ENCODE results near the gene SNAP91.

The SNAP91 gene

DNA sequence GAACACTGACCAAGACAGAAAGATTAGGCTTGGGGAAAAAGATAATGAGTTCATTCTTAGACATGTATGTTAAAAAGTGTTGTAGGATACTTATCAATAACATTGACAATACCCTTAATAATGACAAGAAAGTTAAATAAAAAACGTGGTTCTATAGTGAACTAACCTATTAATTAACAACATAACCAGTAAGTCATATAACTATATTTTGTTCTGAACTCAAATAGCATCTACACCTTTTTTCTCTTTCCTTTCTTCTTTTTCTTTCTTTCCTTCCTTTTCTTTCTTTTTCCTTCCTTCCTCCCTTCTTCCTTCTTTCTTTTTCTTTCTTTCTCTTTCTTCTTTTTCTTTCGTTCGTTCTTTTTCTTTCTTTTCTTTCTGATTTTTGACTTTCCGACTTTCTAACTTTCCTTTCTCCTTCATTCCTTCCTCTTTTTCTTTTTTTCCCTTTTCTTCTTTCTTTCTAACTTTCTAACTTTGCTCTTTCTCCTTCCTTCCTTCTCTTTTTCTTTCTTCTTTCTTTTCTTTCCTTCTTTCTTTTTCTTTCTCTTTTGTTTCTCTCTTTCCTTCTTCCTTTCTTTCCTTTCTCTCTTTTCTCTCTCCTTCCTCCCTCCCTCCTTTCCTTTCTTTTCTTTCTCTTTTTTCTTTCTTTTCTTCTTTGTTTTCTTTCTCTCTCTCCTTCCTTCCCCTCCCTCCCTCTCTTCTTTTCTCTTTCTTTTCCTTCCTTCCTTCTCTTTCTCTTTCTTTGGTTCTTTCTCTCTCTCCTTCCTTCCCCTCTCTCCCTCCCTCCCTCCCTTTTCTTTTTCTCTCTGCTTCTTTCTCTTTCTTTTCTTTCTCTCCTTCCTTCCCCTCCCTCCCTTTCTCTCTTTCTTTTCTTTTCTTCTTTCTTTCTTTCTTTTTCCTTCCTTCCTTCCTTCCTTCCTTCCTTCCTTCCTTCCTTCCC lies 172.0 kb downstream of the SNAP91 start:
- DNase-seq, result no peak

DNA sequence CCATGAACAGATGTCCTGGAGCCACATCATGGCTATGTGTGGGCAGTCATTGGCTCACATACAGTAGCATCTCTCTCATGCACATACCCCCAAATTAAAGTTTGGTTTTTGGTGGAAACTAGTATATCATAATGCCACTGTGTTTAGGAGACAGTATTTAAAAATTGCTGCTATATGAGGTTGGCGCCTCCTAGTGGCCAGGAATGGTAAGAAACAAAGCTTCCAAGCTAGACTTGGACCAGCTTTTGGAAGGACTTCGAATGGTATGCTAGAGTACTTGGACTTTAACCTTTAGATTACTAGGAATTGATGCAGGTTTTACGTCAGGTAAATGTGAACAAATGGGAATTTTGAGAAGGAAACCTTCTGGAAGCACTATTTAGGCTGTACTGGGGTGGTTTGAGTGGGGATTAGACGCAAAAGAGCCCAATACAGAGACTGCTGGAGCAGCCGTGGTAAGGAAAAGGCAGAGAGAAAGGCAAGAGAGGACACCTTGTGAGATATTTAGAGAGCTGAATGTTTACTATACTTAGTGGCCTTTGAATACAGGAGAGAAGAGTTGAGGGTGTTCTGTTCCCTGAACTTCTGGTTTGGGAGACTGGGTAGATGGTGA lies 172.8 kb downstream of the SNAP91 start:
- peak; percentile 30 for DNase-seq

DNA sequence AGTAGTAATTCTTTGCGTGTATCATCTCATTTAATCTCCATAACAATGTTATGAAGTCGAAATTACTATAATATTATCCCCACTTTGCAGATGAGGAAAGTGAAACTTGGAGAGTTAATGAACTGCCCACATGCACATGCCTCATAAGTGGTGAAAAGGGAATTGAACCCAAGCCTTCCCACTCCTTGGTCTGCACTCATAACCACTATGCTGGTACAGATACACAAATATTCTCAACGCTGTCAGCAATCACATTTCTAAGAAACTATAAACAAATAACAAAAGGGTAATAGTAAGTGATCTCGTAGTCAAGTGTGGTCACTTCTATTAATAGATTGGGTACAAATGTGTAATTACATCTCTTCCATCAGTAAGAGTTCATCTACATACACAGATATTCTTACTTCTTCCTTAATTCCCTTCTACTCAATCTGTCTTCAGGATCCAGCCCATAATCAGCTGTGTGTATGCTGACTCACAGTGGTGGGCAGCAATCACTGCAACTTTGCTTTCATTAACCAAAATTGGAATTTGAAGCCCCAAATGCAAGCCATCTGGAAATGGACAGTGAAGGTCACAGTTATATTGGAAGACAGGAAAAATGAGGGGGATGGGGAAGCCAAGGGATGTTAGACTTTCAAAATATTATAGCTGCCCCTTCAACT lies 190.0 kb downstream of the SNAP91 start:
- no peak for DNase-seq

DNA sequence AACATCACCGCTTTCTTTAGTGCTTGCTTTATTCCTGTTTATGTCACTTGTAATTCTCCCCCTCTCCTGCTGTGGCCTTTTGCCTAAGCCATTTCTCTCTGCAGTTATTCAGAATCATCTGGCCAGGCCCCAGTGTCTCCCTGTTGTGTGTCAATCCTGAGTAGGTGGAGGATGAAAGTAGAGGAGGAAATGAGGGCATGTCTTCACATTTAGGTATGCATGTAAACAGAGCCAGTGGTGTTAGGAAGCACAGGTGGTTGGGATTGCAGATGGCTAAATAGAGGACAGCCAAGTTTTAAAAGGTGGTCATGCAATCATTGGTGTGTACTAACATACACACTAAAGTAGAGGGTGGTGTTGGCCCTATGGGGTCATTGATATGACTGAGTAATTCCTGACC lies 191.4 kb downstream of the SNAP91 start:
- no peak for DNase-seq

DNA sequence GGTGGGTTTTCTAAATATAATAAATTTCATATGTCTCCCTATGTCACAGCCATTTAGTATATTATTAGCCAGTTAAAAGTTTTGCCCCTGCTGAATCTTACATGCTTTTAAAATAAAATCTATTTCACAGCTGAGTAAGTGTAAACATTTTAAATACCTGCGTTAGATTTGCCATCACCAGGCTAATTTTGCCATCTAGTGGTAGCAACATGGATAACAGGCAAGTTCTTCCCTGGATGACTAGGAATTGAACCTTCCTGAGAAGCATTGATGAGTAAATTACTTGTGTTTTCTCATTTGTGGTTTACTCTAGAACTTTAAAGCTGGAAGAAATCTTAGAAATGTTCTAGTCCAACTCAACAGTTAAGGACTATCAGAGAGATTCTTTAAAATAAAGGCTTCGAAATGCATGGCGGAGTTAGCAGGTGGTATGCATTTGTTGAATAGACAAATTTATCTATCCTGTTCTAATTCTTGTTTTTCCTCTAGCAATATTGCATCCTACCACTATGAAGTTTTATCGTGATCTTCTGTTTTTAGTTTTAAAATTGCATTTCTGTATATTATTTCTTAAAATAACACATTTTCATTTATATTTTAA lies 193.9 kb downstream of the SNAP91 start:
- DNase-seq, result no peak

DNA sequence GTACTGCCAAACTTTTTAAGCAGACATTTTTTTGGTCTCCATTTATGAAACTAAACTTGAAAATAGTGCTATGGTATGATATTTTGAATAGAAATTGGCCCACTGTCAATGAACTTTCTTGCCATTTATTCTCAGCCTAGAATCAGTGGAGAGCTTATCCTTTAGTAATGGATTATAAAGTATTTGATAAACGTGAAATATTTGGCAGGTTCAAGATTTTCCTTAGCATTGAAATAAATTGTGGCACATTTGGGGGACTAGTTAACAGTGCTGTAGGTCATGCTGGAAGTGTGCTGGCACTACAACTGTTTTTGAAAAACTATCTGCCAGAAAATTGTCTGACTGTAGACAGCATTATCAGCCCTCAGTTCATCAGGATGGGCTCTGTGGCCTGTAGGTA lies 194.4 kb downstream of the SNAP91 start:
- no peak for DNase-seq

DNA sequence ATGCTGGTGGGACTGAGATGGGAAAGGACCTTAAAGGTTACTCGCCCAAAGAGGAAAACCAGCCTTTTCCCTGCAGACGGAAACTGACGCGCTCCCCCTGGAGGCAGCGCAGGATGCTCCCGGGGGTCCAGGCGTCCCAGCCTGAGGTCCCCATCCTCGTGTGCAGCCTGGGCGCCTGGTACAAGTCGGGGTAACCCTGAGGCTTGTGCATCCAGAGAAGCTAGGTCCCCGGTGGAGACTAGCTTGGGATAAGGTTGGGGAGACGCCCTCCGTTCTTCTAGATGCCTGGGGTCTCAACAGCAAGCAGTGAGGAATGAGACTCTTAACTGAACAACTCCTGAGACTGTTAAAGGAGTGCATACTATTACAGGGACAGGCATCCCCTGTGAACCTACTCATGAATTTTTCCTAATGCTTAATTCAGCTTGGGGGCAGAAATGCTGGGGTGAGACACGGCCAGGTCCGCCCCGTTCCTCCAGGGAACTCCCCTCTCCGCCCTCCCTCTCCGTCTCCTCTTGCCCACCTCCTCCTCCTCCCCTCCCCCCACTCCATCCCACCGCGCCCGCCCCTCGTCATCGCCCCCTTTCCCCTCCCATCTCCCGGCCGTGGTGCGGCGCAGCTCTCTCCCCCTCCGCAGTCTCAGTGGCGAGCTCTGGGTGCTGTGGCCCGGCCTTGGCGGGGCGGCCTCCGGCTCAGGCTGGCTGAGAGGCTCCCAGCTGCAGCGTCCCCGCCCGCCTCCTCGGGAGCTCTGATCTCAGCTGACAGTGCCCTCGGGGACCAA lies 196.8 kb downstream of the SNAP91 start, which contains the start of gene PRSS35:
Gene PRSS35 (plus strand): TSS at position 634 of the 781 bp plus-strand sequence. CDS start 10,908 bp downstream, outside the sequence.
- no peak for DNase-seq

DNA sequence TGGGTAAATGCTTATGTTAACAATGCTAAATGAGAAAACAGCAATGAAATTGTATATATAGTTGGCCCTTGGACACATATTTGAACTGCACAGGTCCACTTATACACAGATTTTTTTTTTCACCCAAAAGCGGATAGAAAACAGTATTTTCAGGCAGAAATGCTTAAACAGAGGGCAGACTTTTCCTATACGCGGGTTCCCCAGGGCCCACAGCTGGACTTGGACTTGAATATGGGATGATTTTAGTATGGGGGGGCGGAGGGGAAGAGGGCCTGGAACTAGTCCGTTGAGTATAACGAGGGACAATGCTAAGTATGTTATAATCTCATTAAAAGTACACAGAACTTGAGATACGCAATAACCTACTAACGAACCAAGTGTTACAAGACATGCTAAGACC lies 197.6 kb downstream of the SNAP91 start:
- no peak for DNase-seq

DNA sequence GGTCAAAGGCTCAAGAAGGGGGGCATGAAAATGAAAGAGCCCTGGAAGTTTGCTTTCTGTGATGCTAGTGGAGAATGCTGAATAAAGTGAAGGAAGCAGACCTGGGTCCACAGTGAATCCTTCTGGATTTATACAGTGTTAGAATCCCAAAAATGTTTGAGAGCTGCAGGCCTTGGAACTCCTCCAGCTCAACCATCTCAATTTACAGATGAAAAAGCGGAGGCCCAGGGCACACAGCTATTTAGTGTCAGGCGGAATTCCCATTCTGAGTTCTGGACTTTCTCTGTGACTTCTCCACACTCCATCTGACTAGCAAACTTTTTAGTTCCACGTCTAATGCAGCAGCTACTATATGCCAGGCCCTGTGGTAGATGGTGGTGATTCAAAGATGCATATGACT lies 198.1 kb downstream of the SNAP91 start:
- no peak for DNase-seq

DNA sequence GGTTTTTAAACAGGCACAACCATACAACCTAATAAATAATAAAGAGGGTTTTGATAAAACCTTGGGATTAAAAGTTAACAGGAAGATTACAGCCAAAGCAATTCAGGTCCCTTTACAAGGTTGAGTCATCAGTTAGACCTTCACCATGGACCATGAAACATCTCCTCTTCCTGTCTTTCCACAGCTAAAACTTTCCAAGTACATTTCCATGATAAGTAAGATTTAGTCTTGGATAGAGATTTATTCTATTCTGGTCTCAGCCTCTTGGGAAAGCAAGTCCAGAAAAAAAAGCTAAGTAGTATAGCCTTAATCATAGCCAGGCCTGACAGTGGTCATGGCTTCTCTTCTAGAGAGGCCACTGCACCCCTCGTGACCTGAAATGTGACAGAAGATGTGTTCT lies 199.5 kb downstream of the SNAP91 start:
- no peak for DNase-seq

DNA sequence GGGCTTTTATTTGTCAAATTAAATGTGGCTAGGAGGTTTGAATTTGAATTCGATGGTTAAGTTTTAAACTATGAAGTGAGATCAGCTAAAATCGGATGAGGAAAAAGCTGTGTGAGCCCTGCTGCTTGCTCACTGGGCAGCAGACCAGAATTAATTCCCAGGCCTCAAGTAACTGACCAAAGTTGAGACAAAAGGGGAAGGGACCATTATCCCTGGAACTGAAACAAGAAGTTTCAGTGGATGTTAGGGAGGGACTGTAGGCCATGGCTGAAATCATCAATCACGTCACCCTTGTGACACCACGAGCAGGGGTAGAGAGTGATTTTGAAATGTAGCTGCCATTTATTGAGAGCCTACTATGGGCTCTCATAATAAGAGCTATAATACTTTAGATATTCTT lies 203.5 kb downstream of the SNAP91 start:
- no peak for DNase-seq
